Vagina (tissue), 2 donors: ENCODE measurements around the gene ZNF516.

ENCODE experiments used
- POLR2A ChIP-seq, 2 donors: fragments of 450-650 bp; IDR thresholded peaks; one replicate each; pipeline ENCODE4 v1.6.1; 2017; ENCODE audit warnings: antibody characterized with exemption in 2 of 2, mild to moderate bottlenecking in 2 of 2, moderate library complexity in 2 of 2
- TF ChIP-seq, protein P1 (sequence below), 3 experiments: fragments of 450-650 bp in 2 of 3; fragments of 200-600 bp in 1 of 3; sonication (generic) in 1 of 3; IDR thresholded peaks; one replicate each; pipeline ENCODE4 v1.5.1; 2017 to 2019; ENCODE audit warnings: antibody characterized with exemption in 3 of 3, mild to moderate bottlenecking in 2 of 3, moderate library complexity in 2 of 3

DNA sequence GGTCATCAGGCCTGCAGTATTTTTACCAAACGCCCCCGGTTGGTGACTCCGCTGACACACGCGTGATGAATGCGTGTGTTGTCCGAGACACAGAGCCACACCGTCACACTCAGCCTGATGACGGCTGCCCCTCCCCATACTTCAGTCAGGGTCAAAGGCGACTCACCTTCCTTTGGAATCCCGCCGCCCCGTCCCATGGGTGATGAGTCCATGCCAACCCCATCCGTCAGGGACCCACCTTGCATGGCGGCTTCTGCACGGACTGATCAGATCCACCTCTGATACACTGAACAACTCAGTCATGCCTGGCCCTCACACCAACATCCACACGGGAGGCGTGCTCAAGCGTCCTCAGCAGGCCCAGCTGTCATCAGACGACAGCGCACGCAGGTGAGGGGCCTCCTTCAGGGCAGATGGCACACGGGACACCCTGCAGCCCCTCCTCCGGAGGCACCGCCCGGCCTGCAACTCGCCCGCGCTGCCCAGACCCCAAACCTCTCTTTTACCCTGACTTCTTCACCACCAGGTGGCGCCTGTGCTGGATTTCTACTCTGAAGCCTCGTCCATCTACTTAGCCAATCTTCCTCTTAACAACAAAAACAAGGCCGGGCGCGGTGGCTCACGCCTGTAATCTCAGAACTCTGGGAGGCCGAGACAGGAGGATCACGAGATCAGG, 89.2 kb downstream of the ZNF516 start:
- TF ChIP-seq, protein P1, sequence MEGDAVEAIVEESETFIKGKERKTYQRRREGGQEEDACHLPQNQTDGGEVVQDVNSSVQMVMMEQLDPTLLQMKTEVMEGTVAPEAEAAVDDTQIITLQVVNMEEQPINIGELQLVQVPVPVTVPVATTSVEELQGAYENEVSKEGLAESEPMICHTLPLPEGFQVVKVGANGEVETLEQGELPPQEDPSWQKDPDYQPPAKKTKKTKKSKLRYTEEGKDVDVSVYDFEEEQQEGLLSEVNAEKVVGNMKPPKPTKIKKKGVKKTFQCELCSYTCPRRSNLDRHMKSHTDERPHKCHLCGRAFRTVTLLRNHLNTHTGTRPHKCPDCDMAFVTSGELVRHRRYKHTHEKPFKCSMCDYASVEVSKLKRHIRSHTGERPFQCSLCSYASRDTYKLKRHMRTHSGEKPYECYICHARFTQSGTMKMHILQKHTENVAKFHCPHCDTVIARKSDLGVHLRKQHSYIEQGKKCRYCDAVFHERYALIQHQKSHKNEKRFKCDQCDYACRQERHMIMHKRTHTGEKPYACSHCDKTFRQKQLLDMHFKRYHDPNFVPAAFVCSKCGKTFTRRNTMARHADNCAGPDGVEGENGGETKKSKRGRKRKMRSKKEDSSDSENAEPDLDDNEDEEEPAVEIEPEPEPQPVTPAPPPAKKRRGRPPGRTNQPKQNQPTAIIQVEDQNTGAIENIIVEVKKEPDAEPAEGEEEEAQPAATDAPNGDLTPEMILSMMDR (IDR thresholded peaks at IDR 0.05) = peak in 1 of 3 experiments; percentile 36
- TF ChIP-seq POLR2A (IDR thresholded peaks at IDR 0.05) = no peak
